Jurkat, Clone E6-1 (cell line): Measurements from ENCODE around the gene ERCC6L2. TPM values are rescaled to one million over a fixed set of nuclear protein-coding genes. Genes with fewer than 3 reads are reported as not detected.

ENCODE experiments used
- DNase-seq: peaks from one replicate; pipeline ENCODE4 v3.0.0-alpha.2; 2011; ENCODE audit warnings: low read depth, low spot score
- H3K4me3 ChIP-seq: 2 replicates; pipeline ENCODE4 v1.5.1; 2011; ENCODE audit warnings: mild to moderate bottlenecking, low read length, control low read depth, moderate library complexity
- polyA plus RNA-seq: library from polyadenylated mRNA; unstranded; fragments of >200 nt; gene quantifications from one replicate; pipeline ENCODE4 v1.2.1, GENCODE V29; 2012; ENCODE audit warnings: missing spikeins; ENCODE audit not compliant: insufficient read length, insufficient read depth

ERCC6L2 gene, protein sequence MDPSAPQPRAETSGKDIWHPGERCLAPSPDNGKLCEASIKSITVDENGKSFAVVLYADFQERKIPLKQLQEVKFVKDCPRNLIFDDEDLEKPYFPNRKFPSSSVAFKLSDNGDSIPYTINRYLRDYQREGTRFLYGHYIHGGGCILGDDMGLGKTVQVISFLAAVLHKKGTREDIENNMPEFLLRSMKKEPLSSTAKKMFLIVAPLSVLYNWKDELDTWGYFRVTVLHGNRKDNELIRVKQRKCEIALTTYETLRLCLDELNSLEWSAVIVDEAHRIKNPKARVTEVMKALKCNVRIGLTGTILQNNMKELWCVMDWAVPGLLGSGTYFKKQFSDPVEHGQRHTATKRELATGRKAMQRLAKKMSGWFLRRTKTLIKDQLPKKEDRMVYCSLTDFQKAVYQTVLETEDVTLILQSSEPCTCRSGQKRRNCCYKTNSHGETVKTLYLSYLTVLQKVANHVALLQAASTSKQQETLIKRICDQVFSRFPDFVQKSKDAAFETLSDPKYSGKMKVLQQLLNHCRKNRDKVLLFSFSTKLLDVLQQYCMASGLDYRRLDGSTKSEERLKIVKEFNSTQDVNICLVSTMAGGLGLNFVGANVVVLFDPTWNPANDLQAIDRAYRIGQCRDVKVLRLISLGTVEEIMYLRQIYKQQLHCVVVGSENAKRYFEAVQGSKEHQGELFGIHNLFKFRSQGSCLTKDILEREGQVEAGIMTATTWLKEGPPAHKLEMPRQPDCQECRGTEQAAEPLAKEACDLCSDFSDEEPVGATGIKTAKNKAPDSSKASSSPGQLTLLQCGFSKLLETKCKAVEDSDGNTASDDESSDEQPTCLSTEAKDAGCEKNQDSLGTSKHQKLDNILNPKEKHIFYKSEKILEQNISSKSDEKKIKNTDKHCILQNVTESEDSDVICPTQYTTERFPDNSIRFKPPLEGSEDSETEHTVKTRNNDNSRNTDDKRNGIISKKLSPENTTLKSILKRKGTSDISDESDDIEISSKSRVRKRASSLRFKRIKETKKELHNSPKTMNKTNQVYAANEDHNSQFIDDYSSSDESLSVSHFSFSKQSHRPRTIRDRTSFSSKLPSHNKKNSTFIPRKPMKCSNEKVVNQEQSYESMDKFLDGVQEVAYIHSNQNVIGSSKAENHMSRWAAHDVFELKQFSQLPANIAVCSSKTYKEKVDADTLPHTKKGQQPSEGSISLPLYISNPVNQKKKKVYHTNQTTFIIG (N-terminal part only)
- polyA plus RNA-seq: 11.9 TPM

DNA sequence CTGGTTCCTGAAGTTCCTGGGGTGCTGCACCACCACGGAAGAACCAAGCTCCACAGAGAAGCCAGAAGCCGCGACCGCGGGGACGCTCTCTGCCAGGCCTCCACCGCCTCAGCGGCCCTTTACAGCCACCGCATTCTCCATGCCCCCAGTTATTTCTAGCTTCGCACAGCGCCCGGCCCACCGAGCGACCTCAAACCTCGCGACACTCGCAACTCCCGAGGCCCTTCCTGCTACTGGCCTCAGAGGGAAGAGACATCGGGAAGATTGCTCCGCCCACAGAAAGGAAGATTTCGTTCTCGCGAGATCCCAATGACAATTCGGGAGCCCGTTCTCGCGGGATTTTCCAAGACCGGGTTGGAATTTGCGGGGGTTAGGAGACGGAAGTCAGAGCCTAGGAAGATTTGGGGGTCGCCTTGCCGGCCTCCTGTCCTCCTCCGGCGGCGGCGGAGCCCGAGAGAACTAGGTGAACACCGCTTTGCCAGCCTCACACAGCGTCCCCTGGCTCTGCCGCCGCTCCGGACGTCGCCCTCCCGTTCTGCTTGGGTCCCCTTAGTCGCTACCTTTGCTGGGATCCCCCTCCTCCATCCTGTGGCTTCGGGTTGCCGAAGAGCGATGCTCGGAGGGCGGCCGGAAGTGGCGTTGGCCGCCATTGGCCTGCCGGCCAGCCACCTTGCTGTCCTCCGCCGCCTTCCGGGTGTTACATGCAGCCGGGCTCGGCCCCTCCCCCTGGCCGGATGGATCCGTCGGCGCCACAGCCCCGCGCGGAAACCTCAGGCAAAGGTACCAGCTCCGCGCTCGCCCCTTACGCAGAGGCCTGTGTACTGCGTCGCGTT is at the start of gene ERCC6L2:
Gene ERCC6L2, plus strand, starts transcription at position 387 of the 833 bp plus-strand sequence. Its CDS starts 348 bp downstream, at position 735.
- no peak within 1 kb of the TSS for H3K4me3 ChIP-seq
- peak; percentile 97 for DNase-seq

DNA sequence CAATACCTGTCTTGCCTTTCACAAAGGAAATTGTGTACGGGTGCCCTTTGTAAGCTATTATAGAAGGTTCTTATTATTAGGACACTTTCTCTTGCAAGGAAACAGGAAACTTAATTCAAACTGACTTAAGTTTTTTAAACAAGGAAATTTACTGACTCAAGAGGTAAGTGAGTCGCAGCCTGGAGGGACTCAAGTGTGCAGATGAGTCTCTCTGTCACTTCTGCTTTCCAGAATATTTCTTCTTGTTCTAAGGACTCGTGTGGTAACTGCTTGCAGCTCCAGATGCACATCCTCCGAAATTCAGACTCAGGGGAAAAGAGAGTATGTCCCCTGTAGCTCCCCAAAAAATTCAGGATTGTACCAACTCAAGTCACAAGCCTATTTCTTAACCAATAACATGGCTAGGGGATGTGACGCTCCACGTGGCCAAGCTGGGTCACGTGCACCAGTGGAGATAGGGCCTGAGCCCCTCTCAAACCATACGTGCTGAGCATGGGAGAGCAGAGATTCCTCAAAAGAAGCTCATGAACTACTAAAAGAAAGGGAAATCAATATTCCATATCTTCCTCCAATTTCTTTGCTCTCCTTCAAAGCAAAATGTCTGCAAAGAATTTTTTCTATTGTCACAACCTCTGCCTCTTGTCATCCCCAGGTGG is 49.2 kb upstream of the ERCC6L2 start:
- no peak overlapping the region for H3K4me3 ChIP-seq
- DNase-seq: no peak

DNA sequence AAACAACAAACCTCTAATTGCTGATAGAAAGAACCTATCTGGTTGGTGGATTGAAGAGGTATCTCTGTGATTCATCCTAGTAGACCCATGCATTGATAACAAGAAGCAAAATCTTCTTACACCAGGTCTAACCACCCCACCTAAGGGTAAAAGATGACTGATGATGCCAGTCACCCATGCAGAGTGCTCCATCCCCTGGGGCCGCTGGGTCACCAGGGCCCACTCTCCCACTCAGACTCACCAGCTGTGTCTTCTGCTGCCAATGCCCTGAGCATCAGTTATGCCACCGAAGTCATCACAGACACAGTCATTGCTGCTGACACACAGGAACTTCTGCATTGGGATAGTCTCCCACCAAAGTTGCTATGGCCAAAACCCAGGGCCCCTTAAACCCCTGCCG is 44.7 kb upstream of the ERCC6L2 start:
- H3K4me3 ChIP-seq: no peak overlapping the region
- DNase-seq: no peak

DNA sequence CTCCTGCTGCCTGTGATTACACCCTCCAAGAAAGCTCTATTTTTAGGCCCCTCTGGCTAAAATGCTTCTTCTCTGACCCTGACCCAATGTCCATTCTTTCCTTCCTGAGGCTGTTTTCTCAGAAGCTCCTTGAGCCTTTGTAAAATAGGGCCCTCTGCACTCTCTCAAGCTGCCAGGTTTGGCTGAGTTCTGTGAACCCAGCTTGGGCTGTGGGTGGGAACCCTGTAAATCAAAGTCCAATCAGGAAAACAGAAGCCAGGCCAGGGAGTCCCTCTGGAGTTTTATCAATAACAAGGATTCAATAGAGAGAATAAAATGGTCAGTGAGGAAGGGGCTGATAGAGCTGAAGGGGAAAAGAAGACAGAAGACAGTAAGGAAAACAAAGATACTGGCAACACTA is 43.7 kb upstream of the ERCC6L2 start:
- H3K4me3 ChIP-seq: no peak overlapping the region
- no peak for DNase-seq

DNA sequence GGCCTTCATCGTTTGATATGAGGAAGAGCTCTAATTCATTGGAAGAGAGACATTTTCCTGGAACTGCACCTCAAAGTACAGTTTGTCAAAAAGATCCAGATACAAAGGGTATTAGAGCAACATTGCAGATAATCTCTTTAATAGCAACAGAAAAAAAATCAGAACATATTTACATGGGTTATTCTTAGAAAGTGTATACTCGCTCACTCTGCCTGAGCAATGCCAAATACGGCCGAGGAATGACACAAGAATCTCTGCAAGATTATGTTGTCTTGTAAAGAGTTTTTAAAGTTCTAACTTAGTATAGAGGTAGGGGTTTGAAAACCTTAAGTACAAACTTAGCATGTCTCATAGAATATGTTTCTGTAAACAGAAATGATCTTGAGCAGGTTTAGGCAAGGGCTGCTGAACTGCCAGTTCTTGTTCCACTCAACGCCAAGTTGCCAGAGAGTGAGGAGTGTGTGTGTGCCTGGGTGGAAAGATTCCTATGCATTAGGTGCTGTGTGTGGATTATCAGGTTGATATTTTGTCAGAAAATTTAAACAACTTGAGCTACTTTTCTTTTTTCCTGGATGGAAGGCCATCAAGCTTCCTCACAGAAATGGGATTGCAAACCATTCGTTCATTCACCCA is 41.8 kb upstream of the ERCC6L2 start:
- no peak for DNase-seq
- H3K4me3 ChIP-seq: no peak overlapping the region

DNA sequence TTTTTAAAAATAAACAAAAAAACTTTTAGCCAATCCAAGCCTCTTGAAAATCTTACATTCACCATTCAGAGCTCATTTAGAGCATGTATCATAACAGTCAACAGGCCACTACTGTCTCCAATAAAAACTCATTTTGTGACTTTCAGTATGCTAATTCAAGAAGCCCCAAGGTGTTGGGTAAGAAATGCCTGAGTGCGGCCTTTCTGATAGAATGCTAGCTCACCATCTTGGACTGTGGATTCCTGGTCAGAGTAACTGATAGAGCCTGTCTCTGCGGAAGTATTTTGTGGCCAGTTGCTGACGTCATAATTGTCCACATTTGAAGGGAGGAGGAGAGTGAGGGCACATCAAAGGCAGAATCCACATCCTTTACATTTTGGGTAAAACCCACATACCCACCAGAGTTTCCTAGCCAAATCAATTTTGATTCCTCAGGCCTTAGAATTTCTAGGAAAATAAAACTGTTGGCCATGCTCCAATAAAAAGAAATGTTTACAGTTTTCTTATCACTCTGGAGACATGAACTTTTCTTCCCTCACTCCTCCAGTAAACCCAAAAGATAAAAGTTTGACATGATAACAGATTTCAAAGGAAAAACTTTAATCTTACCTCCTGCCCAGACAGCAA is 41.1 kb upstream of the ERCC6L2 start:
- H3K4me3 ChIP-seq: no peak overlapping the region
- no peak for DNase-seq

DNA sequence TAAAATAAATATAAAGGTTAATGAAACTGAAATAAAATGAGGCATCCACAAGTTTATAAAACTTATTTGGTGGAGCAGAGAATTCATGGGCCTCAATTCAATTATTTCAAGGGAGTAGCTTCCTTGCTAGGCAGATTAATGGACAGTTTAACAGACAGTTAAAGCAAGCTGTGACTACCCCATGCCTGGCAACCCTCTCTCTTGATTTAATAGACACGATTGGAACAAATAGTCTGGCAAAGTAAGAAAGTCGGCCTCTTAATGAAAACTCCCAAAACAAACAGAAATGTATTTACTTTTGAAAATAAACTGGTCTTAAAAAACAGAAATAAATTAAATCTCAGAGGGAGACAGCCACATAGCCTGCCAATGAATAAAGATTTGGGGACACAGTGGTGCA is 40.1 kb upstream of the ERCC6L2 start:
- DNase-seq: no peak
- H3K4me3 ChIP-seq: no peak overlapping the region

DNA sequence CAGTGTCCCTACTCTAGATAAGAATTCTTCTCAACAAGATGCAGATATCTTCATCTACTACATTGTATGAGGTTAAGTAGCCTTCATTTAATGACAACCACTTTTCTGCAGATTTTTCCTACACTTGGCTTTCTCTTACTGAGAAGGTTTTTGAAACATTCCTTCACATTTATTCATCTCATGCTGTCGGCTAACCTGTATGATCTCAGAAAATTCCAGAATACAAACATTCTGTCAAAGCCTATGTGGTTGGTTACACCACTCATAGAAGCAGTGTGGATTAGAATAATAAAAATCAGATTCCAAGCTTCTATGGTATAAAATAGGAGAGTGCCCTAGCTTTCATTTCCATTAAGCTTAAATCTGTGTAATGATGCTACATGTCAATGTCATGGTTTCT is 39.4 kb upstream of the ERCC6L2 start:
- H3K4me3 ChIP-seq: no peak overlapping the region
- no peak for DNase-seq

DNA sequence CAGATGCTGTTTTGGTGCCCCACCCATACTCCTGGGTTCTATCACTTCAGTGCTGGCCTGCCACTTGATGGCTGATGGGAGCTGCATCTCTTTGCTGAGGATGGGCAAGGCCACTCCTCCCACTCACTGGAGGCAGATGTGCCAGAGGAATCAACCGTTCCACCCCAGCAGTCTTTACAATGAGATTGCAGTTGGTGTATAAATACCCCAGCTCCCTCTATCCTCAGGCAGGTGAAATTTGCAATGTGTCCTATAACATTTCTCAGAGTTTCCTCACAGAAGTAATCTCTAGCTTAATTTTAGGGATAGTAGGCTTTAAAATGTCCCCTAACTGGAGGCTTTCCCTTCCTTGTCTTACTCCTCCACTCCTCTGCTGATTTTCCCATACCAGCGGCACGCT is 36.5 kb upstream of the ERCC6L2 start:
- no peak overlapping the region for H3K4me3 ChIP-seq
- DNase-seq: no peak

DNA sequence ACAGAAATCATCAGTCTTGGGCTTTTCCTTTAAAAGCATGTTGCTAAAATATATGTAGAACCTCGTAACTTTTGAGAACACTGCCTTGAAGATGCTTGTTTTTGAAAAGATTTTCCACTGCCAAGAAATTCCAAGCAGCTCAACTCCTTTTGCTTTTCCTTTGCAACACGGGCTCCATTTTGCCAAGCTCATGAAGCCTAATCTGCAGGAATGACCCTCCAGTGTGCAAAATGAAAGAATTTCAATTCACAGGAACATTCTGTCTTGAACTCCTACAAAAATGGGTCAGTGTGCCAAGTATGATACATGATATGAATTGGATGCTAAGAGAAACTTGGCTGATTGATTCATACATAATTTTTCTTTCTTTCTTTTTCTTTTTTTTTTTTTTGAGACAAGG is 35.4 kb upstream of the ERCC6L2 start:
- DNase-seq: no peak
- no peak overlapping the region for H3K4me3 ChIP-seq

DNA sequence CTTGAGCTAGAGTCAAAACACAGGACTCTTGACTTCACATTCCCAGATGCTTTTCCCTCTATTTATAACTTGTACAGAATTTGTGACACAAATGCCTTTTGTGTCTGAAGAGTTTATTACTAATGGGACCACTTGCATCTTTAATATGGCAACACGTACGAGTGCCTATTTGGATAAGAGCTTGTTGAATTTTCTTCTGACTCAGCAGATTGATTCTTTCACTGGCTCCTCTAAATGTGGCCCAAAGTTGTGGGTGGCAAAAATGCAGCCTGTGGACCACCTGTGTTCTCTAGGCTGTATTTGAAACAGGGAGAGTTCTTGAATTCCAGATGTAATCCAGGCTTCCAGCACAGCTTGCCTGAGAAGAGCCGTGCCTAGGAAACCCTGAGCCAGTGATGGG is 34.1 kb upstream of the ERCC6L2 start:
- H3K4me3 ChIP-seq: no peak overlapping the region
- no peak for DNase-seq

DNA sequence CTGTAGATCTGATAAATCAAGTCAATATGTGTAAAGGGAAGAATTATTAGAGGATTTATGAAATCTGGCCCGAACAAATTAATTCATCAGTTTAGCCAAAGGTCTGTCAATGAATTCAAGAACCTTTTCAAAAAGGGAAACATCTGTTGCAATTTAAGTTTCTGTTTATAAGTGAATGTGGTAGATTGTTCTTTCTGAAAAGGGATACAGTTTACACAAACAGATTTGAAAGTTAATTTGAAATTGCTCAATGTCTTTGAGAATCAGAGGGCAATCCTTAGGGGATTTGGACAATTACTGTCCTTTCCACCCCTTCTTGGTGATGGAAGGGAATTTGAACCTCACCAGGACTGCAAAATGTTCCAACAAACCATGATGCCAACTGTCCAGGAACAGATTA is 29.7 kb upstream of the ERCC6L2 start:
- no peak for DNase-seq
- no peak overlapping the region for H3K4me3 ChIP-seq

DNA sequence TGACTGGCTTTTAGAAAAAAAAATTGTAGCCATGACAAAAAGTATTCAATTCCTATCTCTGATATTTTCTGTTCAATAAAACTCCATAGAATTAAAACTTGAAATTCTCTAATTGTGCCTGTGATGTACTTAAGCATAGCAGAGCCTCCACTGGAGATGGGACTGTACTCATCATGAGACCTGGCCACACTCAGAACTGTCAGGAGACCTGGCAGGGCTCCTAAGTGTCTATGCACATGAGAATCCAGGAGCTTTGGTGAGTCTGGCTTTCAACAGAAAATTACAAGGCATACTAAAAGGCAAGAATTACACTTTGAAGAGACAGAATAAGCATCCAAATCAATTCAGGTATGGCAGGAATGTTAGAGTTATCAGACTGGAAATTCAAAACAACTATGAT is 26.7 kb upstream of the ERCC6L2 start:
- no peak for DNase-seq
- no peak overlapping the region for H3K4me3 ChIP-seq

DNA sequence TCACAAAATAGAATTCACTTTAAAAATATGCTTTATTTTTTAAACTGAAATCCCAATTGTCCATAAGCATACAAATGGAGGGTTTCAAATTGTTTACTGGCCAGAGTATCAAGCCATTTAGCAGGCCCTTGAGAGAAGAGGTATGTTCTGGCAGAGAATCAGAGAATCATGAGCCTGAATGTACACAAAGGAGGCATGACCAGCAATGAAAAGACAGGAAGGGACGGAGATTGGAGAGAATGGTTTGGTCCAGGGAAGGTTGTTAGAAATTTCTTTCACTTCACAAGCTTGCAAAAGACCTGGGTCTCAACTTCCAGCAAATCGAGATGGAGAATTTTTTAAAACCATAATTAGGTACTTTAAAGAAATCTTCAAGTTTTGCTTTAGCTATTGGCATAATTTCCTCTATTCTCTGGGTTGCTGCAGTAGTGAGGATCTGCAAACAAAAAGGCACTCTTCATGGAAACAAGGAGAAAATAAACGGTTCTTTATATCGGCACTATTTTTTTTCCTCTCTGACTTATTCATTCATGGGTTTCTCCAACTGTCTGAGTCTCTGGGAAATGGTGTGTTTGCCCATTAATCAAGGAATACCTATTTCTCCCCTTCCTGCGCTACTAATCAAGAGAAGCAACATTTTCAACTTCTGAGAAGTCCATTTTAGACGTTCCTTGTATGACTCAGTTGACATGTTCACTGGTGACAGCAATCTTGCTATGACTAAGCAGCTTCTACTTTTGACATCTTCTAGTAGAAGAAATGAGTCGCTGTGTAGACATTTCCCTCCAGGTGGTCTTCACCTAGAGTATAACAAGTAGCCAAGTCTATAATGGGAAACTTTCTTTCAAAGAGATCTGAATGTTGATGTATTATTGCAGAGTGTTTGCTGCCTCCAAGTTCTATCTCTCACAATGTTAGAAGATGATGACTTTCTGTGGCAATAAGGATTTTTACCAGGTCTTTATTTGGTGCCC is 23.1 kb upstream of the ERCC6L2 start:
- no peak overlapping the region for H3K4me3 ChIP-seq
- no peak for DNase-seq

DNA sequence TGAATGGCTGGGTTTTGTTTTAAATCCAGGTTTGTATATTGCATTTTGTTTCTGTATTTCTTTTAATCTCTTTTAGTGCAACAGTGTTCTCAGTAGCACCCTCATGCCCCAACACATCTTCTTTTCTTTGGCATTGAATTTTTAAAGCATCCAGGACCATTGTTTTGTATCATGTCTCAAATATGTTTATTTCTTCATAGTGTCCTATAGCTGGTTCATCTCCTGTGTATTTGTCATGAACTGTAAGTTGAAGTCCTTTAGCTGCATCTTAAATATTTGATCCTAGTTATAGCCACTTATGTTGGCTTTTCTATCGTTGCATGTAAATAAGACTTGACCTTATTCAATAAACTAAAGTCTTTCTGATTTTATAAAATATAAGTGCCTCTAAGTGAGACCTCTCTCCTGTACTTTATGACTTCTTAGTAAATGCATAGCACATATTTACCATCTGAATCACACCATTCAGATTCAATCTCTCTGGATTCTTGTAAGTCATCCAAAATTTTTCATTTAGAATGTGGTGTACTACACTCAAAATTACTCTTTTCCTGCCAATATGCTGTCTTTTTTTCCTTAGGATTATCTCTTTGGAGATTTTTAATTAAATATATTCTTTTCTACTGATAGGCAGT is 21.0 kb upstream of the ERCC6L2 start:
- DNase-seq: no peak

DNA sequence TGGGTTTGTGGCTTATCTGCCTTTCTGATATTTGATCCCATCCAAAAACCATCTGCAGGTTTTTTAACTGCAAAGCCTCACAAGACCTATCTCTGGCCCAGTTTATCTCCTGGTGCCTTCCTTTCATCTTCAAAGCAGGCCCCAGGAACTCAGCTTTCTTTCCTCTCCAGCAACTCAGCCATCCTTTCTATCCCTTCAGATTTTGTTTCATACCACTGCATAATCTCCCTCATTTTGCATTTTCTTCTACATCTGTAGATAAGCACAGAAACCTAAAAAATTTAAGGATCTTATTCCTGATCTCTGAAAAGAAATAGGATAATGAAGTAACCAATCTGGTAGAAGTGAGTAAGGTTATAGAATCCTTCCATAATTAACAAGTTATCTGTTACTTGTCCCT is 19.5 kb upstream of the ERCC6L2 start:
- H3K4me3 ChIP-seq: no peak overlapping the region
- DNase-seq: no peak

More for the DNA sequence above, 21.0 kb upstream of the ERCC6L2 start:
- no peak overlapping the region for H3K4me3 ChIP-seq
